ENCODE data around the gene BARX2. TPM values are rescaled to one million over a fixed set of nuclear protein-coding genes. Genes with fewer than 3 reads are reported as not detected.
A peak's percentile ranks its signal among the peaks of the same experiment; 100 is the strongest.

The BARX2 gene
- total RNA-seq, 2 donors from 2014 or later, result not detected

- ATAC-seq, result no peak
- DNase-seq, result no peak
- intact Hi-C loops (cut with DNase I), result no loop called here
Observed at GRCh38 chr11:129392995-129393394, 17.3 kb downstream of the BARX2 start.

DNA sequence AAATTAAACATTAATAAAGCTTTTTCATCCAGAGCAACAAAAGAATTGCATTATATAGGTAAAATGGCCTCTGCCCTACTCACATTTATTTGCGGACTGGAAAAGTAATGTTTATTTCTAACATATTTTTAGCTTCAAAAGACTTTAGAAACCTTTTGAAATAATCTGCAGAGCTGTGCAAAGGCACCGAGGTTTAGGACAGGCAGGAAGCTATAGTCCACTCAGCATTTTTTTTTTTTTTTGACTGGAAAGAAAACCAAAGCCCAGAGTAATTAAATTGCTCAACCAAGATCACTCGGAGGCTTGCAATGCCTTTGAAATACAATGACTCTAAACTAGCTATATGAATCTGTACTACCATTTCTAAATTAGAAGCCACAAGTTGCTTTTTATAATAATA lies 19.1 kb downstream of the BARX2 start:
- no peak for ATAC-seq
- DNase-seq, result no peak
- intact Hi-C loops (cut with DNase I), result no loop called here

- intact Hi-C loops (cut with DNase I), result no loop called here
- no peak for DNase-seq
- no peak for ATAC-seq
Observed at GRCh38 chr11:129395432-129395831, 19.8 kb downstream of the BARX2 start.

GRCh38 chr11:129395883-129396282 lies 20.2 kb downstream of the BARX2 start:
- no peak for ATAC-seq
- DNase-seq, result no peak
- intact Hi-C loops (cut with DNase I), result no loop called here

GRCh38 chr11:129396454-129396853 lies 20.8 kb downstream of the BARX2 start:
- ATAC-seq (no peak), DNase-seq (no peak)
- intact Hi-C loops (cut with DNase I), result no loop called here

GRCh38 chr11:129402206-129403171 lies 26.8 kb downstream of the BARX2 start:
- ATAC-seq (no peak), DNase-seq (no peak)
- intact Hi-C loops (cut with DNase I), result no loop called here

DNA sequence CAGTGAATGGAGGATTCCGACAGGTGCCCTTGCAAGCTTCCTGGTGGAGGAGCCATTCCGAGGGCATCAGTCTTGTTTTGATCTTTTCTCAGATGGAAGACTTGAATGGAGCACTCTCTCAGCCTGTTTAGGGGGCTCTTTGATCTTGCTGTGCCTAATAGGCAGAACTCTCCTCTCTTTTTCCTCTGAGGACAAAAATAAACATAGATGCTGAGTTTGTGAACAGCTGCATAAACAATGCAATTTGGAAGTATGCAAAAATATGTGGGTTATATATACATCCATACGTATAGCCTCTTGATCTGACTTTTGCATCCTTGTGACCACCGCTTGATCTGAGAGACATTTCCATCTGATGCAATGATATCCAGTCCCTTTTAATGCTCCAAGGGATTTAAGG lies 29.1 kb downstream of the BARX2 start:
- ATAC-seq (no peak), DNase-seq (no peak)
- intact Hi-C loops (cut with DNase I), result no loop called here

GRCh38 chr11:129408865-129409444 lies 33.3 kb downstream of the BARX2 start:
- DNase-seq (no peak), ATAC-seq (no peak)
- intact Hi-C loops (cut with DNase I), result no loop called here

DNA sequence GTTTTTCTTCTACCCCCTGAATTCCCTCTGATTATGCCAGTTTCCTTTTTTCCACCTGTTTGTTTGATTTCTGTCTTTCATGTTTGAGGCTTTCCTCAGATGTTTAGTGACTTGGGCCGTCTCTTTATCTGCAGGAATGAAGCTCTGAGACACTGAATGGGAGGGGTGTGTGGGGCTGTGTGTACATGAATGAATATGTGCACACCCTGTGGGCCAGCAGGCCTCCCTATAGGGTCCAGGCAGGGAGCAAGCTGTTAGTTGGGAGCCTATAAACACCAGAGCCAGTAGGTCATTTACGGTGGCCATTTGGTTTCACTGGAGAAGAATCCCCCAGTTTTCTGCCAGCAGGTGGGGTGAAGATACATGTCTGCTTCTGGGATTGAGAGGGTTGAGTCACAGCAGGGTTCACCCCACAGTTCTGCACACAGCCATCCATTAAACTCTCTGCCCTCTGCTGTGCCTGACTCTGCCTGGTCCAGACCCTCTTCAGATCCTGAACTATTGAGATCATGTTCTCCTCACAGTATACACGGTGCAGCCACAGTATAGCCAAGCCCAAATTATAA lies 34.8 kb downstream of the BARX2 start:
- DNase-seq (no peak), ATAC-seq (no peak)
- intact Hi-C loops (cut with DNase I), result no loop called here

DNA sequence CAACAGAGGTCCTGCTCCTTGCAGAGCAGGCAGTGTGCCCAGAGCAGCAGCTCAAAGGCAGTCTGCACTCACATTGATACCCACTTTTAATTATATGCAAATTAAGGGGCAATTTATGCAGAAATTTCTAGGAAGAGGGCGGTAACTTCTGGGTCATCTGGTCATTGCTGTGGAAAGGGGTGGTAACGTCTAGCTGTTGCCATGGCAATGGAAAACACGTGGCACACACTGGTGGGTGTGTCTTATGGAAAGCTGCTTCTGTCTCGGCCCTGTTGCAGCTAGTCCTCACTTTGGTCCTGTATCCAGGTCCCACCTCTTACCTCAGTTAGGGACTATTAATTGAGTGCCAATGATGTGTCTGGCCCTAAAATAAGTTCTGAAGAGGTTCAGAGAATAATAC lies 36.8 kb downstream of the BARX2 start:
- intact Hi-C loops (cut with DNase I), result no loop called here
- ATAC-seq (no peak), DNase-seq (no peak)

- ATAC-seq, result no peak
- intact Hi-C loops (cut with DNase I), result no loop called here
- no peak for DNase-seq
Observed at GRCh38 chr11:129414144-129414872, 38.7 kb downstream of the BARX2 start.

DNA sequence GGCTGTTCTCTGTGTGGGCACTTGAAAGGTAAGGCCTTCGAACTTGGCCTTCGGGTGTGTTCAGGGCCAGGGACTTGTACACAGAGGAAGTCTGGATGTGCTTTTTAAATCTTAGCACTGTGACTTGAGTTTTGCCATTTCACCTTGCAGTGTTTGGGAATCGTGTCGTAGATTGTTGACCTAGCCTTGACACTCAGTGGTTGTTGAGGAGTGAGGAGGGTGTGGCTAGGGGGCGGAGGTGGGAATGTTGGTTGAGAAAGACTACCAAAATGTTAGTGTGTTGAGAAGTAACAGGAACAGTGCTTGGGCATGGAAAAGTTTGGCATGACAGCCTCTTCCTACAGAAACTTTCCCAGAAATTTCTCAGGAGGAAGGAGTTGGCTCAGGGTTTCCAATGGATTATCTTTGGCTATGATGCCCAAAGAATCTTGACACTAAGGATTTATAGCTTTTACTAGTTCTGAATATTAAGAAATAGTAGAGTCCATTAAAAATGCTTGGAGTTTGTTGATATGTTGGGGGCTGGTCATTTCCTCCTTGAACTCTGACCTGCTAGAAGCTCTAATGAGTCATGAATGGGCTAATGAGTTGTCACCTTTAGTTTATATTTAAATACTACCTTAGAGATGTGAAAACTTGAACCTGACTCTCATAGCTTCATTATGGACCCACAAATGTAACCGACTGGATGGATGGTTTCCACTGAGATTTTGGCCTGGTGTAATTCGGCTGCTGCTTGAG lies 40.6 kb downstream of the BARX2 start:
- DNase-seq, result no peak

GRCh38 chr11:129417458-129417857 lies 41.8 kb downstream of the BARX2 start:
- DNase-seq (no peak), ATAC-seq (no peak)
- intact Hi-C loops (cut with DNase I), result no loop called here

More for the DNA sequence above, 40.6 kb downstream of the BARX2 start:
- intact Hi-C loops (cut with DNase I), result no loop called here
- ATAC-seq, result no peak

GRCh38 chr11:129418039-129418438 lies 42.4 kb downstream of the BARX2 start:
- ATAC-seq (no peak), DNase-seq (no peak)
- intact Hi-C loops (cut with DNase I), result no loop called here

GRCh38 chr11:129419386-129419785 lies 43.7 kb downstream of the BARX2 start:
- DNase-seq (no peak), ATAC-seq (no peak)
- intact Hi-C loops (cut with DNase I), result no loop called here

GRCh38 chr11:129423426-129423825 lies 47.8 kb downstream of the BARX2 start:
- DNase-seq (no peak), ATAC-seq (no peak)
- intact Hi-C loops (cut with DNase I), result no loop called here

DNA sequence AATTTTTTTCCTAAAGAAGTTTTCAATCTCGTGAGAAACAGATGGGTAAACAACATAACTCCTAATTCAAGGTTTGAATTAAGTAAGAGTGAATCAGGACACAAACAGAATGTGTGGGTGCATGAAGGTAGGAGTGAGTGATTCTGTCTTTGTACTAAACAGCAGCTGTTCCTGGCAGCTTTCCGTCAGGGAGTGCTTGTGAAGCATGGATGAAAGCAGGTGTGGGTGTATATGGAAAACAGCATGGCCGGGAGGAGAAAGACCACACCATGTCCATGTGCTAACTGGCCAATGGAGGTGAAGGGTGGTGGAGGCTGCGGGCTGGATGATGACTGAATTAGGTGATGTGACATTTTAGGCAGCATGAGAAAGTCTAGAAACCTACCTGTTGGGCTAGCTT lies 49.6 kb downstream of the BARX2 start:
- ATAC-seq (peak in 1 of 2 donors; percentile 64), DNase-seq (no peak)
- intact Hi-C loops (cut with DNase I), result no loop called here

DNA sequence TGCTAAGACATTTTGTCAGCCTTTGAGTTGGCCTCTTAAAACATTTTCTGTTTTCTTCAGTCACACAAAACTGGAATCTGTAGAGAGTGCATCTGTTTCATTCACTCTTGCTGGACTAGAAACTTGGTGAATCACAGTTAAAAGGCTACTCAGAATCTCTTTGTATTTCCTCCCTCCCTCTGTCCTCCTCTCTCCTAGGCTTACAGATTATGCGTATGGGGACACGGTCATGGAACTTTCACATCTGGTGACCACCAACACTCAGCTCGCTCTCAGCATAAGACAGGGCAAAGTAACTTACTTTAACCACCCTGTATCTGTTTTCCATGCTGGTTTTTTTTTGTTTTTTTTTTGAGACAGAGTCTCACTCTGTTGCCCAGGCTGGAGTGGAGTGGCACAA lies 50.4 kb downstream of the BARX2 start:
- no peak for DNase-seq
- ATAC-seq, result no peak
- intact Hi-C loops (cut with DNase I), result no loop called here

GRCh38 chr11:129426776-129427175 lies 51.1 kb downstream of the BARX2 start:
- DNase-seq, result no peak
- intact Hi-C loops (cut with DNase I), result no loop called here

More at GRCh38 chr11:129426776-129427175, 51.1 kb downstream of the BARX2 start:
- no peak for ATAC-seq
